HG03469 (cell line): Measurements from ENCODE around the gene PROSER2.

Source experiments
- ATAC-seq: cut with Tn5 transposase; IDR thresholded peaks from one replicate; pipeline ENCODE4 v1.9.1; 2021; ENCODE audit warnings: mild to moderate bottlenecking, moderate library complexity, moderate number of reproducible peaks; ENCODE audit not compliant: unreplicated experiment

PROSER2 gene

DNA sequence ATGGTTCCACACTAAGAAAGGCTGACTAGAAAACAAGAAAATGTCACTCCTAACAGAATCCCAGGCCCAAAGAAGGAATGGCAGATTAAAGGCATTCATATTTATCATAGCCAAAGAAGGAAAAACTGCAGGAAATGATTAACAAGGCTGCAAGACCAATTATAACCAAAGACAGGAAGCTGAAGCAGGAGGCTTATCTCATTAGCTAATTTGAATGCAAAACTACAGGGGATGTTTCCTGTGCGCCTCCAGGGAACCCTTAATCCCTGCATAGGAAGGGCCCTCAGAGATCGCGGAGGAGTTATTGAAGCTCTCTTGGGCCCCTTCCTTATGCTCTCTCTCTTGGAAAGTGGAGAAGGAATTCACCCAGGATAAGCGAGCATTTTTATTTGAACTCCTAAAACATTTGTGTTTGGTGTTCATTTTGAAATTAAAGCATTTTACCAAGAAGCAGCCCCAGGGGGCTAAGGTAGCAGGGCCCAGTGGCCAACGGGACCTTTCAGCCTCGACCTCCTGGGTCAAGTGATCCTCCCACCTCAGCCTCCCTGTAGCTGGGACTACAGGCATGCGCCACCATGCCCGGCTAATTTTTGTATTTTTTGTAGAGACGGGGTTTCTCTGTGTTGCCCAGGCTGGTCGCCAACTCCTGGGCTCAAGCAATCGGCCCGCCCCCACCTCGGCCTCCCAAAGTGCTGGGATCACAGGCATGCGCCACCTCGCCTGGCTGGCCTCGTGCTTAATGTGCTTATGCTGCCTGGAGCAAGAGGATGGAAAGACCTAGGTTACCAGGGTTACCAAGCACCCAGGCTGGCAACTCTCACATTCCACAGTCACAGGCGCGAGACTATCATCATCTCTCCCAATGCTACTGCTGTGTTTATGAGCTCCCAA lies 24.1 kb upstream of the PROSER2 start:
- no peak for ATAC-seq

DNA sequence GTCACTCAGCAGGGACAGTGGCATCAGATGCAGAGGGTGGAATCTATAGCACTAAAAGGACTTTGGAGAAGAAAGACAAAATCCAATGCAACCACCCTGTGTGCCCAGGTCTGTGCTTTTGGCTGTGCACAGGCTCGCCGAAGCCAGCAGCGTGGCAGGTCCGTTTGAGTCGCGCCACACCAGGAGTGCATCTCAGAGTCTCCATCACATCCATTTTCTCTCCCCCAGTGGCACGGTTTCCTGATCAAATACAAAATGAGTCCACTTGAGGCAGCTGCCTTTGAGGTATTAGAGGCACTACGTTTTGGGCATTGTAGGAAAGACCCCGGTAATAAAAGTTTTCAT lies 23.4 kb upstream of the PROSER2 start:
- no peak for ATAC-seq

DNA sequence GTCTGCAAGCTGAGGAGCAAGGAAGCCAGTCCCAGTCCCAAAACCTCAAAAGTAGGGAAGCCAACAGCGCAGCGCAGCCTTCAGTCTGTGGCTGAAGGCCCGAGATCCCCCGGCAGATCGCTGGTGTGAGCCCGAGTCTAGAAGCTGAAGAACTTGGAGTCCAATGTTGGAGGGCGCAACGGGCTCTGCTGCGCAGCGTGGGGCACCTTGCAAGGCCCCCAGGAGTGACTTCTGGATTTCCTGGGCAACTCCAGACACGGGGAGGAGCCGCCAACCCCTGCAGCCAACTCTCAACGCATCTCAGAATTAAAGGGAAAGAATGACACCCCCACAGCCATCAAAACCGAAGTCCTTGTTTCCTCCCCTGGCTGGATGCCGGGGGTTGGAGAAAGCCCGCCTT lies 18.8 kb upstream of the PROSER2 start:
- no peak for ATAC-seq

DNA sequence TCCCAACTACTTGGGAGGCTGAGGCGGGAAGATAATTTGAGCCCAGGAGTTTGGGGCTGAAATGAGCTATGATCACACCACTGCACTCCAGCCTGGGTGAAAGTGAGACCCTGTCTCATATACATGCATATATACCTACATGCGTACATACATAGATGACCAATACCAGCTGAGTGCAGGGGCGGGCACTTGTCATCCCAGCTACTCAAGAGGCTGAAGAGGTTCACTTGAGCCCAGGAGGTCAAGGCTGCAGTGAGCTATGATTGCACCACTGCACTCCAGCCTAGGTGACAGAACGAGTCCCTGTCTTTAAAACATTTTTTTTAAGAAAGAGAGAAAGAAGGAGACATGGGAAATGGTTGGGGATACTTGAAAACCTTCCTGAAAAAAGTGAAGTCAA lies 17.4 kb upstream of the PROSER2 start:
- ATAC-seq = no peak

DNA sequence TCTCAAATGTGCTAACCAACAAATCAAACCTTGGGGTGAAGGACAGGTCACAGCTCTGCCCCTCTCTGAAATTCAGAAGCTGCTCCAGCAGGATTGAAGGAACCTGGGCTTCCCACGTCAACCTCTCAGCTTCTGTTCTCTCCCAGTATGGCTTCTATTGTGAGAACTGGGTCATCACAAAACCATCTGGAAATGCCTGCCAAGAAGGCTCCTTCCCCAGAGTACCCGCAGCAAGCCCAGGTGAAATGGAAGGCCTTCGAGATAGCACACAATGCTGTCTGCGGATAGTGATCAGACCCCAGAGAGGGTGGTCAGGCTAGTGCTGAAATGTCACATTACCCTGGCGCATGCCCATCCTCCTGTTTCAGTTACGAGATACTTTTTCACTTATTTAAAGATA lies 16.4 kb upstream of the PROSER2 start:
- no peak for ATAC-seq

DNA sequence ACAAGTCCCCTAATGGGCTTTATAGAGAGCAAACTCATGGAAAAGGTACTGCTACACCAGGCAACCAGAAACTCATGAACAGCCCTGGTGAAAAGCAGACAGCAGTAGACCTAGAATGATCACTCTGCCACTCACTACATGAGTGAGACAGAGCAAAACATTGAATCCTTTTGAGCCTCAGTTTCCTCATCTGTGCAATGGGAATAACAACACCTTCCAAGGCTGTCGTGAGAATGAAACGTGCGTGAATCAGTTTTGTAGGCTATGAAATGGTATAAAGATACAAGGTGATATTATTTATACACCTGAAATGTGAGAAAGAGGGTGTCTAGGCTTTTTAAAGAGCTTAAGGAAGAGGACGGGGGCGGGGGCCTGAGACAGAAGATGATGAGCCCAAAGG lies 14.3 kb upstream of the PROSER2 start:
- ATAC-seq = no peak

DNA sequence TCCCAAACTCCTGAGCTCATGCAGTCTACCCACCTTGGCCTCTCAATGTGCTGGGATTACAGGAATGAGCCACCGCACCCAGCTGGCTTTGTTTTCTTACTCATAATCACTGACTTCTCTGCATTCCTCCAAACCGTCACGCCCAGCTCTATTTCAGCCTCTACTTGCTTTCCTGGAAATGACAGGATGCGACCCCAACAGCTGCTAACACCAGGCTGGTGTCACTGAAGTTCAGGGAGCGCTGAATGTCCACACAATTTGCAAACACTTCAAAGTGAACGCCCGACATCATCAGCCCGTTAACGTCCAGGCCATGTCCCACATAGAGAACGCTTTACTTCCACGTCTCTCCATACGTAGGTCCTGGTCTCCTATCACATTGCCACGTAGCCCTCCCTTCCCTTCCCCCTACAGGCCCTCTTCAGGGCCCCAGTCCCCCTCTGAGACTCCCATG lies 12.8 kb upstream of the PROSER2 start:
- no peak for ATAC-seq

DNA sequence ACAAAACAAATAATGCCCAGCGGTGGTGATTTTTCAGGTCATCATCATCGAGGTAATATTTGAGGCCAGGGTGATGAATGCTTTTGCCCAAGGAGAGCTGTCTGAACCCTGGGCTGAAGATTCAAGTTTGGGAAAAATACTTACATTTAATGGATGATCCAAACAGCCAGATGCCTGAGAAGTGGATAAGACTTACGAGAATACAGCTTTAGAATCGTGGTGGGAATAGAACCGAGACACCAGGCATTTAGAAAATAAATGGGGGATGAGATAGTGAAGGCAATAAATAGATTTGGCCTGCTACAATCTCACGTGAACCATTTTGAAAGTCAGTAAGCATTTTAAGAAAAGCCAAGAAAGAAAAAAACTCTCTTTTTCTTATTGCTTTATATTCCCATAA lies 12.2 kb upstream of the PROSER2 start:
- ATAC-seq = no peak

DNA sequence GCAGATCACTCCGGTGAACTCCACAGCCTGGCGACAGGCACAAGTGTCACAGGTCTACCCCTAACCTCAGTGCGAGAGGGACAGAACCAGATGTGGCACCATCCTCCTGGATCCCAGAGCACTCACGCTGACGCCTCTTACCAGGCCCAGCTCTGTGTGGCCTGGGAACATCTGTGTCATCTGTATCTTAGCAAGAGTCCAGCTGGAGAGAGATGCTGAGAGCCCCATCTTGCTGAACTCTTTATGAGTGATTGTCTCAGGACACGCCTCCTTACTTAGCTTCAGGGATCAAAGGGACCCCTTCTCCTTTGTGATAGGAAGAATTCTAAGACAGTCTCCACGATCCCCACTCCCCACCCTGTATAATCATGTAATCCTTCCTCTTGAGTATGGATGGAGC lies 10.0 kb upstream of the PROSER2 start:
- no peak for ATAC-seq

DNA sequence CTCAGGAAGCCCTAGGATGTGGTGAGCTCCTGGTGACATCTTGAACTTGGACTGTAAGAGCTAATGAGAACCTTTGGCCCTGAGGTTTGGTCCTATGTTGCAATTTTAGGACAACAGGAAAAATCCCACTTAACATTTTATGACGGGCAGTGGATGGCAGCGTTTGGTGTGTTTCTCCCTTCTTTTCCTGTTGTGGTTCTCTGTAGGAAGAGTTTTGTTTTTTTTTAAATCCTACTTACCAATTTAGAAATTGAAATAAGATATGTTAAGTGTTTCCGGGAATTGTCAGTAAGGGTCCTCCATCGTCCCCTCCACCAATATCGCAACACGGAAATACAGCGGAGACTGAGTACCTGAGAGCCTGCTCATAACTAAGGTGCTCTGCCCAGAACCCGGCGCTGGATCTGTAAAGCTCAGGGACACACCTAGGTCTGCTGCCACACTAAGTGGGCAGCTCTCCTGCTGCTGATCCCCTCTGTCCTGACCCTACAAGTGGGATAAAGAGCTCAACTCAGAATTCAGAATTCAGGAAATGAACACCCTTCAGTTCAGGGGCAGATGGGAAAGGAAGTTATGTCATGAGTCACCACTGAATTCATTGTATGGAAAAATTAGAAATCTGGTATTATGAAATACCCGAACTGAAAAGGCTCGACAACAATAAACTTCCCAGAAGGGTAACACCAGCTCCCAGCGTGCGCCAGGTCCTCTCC lies 9.1 kb upstream of the PROSER2 start:
- ATAC-seq = no peak

DNA sequence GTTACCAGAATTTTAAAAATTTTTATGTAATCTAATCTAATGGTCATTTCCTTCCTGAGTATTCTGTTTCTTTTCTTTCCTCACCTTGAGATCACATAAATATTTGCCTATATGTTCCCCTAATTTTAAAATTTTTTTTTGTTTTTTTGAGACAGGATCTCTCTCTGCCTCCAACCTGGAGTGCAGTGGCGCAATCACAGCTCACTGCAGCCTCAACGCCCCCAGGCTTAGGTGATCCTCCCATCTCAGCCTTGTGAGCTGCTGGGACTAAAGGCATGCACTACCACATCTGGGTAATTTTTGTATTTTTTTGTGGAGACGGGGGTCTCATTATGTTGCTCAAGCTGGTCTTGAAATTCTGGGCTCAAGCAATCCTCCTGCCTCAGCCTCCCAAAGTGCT lies 4.1 kb upstream of the PROSER2 start:
- ATAC-seq = no peak

DNA sequence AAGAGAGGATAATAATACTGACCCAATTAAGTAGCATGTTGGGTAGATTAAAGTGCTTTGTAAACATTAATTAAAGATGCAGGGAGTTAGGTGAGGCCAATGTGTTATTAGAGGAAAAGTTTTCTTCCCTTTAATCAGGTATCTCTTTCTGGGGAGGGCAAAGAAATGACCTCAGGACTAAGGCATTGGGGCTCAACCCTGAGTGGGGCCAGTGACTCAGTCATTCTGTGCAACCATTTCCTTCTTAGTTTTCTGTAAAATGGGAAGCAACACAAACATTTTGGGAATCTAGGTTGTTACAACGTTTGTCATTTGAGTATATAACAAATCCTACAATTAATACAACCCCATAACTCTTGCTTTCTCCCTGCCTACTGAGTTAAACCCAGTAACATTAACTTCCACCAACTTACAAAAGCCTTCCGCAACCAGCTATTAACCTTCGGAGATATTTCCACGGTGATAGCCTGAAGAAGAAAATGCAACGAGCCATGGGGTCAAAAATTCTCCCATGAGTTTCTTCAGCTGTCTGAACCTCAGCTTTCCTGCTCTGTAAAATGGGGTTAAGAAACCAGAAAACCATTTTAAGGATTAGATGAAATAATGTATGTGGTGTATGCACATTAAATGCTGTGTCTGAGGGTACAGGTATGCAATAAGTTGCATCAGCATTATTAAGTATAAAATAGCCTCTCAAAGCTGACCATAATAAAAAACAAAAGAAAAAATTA lies 965 bp upstream of the PROSER2 start:
- ATAC-seq = no peak

DNA sequence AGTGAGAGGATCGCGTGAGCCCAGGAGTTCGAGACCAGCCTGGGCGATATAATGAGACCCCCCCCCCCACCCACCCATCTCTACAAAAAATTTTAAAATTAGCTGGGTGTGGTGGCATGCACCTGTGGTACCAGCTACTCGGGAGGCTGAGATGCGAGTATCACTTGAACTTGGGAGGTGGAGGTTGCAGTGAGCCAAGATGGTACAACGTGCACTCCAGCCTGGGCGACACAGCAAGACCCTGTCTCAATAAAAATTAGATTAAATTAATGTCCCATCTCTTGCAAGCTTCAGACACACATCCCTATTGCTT lies 391 bp upstream of the PROSER2 start:
- ATAC-seq = no peak

DNA sequence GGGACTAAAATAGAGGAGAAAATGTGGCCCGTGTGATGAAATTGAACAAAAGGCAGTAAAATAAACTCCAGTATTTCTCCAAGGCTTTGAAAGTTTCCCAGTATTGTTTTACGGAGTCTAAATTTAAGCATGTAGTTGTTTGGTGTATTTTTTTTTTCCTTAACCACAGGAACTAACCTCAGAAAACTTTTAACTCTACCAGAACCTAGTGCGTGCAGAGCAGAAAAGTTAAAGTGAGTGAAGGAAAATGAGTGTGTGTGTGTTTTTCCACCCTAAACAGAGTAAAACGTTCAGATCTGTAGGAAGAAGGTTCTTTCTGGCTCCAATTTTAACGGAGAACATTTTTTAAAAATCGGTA lies 812 bp downstream of the PROSER2 start:
- no peak for ATAC-seq

DNA sequence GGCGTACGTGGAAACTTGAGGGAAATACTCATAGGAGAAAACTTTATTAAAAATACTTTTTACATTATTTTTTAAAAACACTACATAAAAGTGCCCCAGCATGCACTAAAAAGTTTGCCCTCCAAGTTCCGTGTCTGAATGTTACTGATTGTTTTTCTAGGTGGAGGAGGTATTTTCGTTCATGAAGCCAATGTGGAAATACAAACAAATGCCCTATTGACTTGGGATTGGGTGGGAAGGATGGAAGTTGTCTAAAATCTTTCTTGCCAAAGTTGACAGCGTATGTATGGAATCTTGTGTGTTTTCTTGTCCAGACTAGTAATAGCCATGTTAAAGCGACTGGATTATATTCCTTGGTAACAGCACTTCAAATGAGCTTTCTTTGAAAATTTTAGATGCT lies 1.2 kb downstream of the PROSER2 start:
- no peak for ATAC-seq

DNA sequence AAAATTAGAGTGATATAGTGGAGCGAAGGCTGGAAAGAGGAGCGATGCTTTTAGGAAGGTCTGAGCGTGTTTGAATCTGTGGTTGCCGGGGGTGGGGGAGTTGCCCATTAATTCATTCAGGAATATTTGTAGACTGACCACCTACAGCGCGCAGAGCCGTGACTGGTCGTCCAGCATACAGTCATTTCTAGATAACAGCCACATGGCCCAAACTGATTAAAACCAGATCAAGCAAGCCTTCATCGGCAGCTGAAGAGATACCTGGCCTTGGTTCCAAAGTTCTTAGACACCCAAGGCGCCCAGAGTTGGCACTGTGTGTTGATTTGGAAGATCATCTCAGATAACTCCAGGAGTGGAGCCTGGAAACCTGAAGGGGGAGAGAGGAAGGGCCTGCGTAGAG lies 1.7 kb downstream of the PROSER2 start:
- no peak for ATAC-seq

DNA sequence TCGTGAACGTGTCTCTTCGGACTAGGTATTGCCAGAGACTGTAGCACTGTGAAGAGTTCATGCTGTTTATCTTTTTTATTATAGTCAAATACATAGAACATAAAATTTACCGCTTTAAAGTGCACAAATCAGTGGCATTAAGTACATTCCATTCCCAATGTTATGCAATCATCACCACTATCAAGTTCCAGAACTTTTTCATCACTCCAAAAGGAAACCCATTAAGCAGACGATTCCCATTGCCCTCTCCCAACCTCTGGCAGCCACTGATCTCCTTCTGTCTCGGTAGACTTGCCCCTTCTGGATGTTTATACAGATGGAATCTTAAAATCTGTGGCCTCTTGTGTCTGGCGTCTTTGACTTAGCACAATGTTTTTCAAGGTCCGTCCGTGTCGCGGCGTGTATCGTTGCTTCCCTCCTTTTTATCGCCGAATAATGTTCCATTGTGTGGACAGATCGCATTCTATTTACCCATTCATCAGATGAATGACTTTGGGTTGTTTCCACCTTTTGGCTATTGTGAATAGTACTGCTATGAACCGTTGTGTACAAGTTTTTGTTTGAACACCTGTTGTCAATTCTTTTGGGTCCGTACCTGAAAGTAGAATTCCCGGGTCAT lies 2.7 kb downstream of the PROSER2 start:
- no peak for ATAC-seq

DNA sequence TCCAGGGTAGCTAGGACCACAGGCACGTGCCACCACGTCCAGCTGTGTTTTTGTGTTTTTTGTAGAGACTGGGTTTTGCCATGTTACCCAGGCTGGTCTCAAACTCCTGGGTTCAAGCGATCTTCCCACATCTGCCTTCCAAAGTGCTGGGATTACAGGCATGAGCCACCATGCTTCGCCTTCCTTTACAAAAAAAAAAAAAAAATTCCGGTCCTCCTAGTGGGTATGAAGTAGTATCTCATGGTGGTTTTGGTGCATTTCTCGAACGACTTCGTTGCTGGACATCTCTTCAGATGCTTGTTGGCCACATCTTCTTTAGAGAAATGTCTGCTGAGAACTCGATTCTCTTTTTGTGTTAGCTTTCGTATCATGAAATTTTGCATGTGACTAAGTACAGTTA lies 3.9 kb downstream of the PROSER2 start:
- no peak for ATAC-seq

DNA sequence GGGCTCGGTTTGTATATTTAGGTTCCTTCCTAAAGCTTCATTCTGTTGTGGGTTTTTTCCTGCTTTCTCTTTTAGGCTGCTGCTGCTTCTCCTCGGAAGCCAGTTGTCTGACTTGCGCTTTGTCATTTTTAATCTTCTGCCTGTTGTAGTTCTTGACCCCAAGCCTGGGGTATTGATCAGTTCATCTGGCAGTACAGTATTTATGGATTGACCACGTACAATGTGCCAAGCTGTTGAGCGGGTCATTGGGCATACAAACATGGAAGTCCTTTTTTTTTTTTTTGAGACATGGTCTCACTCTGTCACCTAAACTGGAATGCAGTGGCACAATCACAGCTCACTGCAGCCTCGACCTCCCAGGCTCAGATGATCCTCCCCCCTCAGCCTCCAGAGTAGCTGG lies 4.3 kb downstream of the PROSER2 start:
- no peak for ATAC-seq

DNA sequence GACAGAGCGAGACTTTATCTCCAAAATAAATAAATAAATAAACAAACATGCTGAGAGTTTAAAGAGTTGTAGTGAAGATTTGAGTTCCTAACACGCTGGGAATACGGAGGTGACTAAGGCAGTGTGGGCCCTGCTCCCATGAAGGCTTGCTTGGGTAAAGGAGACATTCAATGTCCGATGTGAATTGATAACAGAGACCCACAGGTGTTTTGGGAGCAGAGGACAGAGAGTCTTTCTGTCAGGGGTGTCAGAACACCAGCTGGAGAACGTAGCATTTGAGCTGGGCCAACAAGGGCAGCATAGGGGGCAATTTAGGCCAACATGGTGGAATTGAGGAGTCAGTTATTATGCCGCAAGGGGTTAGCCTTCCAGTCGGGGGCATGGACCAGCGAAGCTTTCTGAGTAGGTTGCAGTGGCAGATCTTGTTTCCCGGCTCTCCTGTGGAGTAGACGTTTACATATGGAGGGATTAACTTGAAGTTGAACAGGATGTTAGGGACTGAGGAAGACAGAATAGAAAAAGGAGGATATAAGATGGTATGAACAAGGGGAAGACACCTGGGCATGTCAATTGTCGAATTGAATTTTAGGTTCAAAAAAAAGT lies 5.6 kb downstream of the PROSER2 start:
- no peak for ATAC-seq

DNA sequence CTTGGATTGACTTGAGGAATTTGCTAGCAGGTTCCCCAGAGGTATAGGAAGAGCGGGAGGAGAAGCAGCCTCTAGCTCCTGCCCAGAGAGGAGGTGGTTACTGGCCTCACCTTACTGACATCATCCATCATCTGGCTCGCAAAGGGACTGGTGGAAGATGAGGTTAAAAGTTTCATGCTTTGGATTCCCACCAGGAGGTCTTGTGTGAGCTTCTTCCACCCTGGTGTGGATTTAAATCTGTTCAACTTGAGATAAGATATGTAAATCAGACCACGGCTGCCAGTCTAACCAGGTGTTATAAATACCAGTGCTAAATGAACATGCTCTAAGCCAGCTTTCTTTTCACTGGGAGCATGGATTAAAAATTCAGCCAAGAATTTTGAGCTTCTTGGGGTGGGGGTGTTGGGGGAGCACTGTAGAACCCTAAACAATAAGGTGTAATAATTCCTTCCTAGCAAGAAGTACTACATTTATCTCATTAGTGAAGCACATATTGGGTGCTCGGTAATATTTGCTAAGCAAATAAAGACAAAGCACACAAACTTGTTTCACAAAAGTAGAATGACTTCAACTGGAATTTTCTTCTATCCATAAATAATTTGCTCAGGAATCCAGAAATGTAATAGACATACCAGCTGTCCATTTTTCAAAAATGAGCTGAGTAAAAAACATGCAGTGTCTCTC lies 7.8 kb downstream of the PROSER2 start:
- ATAC-seq = no peak
